GM18861 (cell line): ENCODE measurements around the gene CBR4.

Experiments used
- ATAC-seq: cut with Tn5 transposase; IDR thresholded peaks from one replicate; pipeline ENCODE4 v1.9.1; 2021; ENCODE audit not compliant: unreplicated experiment

CBR4 gene

DNA sequence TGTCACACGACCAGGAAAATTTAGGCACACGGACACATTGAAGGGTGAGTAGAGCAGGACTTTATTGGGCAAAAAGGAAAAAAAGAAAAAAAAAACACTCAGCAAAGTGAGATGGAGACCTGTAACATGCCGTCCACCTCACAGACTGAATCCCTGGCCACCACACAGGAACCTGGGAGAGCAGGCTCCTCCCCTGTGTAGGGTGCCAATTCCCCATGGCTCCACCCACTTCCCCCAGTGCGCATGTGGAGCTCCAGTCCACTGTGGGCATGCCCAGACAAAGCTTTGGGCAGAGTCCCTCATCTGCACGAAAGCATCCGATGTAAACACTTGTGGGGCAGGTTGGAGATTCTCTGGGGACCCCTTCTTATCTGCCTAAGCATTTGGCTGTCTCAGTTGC is 23.6 kb upstream of the CBR4 start:
- ATAC-seq, result no peak

DNA sequence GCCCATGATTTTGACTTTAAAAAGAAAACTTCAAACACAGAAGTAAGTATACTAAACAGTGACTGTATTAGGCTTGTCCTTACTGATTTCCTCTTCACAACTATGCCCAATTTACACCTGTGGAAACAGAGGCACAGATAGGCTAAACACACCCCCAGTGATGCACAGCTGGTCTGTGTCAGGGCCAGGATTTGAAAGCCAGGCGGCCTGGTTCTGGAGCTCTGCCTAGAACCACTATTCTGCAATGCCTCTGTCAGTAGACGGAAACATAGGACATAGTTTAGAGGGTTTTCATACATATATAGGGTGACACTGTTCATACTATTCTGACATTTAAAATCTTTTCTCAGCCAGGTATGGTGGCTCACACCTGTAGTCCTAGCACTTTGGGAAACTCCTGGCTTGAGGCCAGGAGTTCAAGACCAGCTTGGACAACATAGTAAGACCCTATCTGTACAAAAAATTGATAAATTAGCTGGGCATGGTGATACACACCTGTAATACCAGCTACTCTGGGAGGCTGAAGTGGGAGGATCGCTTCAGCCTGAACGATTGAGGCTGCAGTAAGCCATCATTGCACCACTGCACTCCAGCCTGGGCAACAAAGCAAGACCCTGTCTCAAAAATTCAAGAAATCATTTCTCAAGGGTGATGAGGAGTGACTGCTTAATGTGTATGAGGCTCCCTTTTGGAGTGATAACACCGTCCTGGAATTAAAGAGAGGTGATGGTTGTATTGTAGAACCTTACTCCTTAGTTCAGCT is 23.0 kb upstream of the CBR4 start:
- ATAC-seq, result no peak

DNA sequence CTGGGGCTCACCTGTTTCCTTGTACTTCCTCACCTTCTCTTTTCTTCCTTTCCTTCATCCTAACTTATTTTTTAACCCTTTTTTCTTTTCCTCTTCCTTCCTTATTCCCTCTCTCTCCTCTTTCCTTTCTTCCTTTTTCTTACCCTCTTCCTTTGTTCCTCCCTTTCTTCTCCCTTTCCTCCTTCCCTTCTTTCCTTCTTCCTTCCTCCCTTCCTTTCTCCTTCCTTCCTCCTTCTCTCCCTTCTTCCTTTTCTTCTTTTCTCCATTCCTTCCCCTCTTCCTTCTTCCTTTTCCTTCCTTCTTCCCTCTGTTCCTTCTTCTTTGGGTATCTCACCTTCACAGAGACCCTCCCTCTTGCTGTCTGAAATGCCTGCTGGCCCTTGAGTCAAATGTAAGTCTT is 22.1 kb upstream of the CBR4 start:
- no peak for ATAC-seq

DNA sequence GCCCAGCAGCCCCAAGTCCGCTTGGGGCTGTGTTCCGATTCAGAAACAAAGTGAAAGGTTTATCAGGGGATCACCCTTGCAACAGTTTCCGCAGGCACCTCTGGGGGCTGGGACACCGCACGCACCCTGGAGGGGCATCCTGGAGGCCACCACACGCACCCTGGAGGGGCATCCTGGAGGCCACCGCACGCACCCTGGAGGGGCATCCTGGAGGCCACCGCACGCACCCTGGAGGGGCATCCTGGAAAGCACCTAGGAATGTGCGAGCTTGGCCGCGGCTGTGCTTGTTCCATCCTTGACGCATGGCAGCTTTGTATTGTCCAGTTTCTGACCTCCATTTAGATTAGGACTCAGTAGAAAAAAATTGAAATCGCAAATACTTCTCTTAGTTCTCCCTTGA is 21.3 kb upstream of the CBR4 start:
- no peak for ATAC-seq

DNA sequence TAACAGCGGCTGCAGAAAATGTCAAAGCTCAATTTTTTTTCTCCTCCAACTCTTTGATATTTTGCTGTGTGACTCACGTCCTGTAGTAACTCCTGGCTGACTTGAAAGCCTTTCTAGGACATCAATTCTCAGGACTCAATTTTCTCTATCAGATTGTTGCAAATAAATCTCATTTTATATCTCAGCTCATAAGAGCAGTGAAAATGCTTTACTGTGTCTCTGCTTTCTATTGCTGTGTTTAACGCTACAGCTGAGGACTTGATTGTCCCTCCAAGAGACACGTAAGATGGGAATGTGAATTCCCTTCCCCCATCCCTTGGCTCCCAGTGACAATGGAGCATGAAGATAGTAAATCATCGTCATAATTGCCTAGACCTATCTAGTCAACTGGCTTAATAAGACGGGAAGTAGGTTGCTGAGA is 20.5 kb upstream of the CBR4 start:
- no peak for ATAC-seq

DNA sequence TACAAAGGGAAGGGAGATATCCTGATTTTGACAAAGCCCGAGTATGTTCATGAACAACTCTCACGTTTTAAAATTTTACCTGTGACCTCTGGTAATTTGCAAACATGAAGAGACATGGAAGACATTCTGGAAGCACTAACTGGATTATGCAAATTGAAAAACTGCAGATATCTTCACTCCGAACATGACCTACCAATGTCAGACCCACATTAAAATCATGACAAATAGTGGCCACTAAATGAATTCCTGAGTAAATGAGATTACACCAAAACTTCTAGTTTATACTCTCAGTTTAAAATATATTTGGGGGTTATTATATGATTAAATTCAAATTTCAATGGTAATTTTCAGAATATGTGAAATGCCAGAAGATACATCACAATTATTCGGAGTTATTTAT is 19.9 kb upstream of the CBR4 start:
- ATAC-seq, result no peak

DNA sequence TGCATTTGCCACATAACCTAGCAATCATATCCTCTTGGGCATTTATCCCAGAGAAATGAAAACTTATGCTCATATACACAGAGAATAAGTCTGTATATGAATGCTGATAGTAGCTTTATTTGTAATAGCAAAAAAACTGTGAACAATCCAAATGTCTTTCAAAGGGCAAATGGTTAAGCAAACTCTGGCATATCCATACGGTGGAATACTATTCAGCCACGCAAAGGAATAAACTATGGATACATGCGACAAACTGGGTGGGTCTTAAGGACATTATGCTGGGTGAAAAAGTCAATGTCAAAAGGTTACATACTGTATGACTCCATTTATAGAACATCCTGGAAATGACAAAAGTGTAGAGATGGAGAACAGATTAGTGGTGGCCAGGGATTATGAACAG is 17.6 kb upstream of the CBR4 start:
- ATAC-seq, result no peak

DNA sequence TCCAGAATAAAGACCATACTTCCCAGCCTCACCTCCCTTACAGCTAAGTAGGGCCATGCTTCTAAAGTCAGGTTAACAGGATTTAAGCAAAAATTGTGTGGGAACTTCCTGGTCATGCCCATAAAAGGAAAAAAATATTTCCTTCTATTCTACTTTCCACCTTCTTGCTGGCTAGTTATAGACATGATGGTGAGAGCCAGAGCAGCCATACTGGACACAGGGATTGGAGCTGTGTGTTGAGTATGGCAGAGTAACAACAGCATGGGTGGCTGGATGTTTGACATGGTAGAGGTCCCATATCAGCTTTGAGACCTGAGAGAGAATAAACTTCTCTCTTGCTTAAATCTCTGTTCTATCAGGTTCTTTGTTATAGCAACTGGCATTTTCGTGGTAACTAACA is 15.1 kb upstream of the CBR4 start:
- no peak for ATAC-seq

DNA sequence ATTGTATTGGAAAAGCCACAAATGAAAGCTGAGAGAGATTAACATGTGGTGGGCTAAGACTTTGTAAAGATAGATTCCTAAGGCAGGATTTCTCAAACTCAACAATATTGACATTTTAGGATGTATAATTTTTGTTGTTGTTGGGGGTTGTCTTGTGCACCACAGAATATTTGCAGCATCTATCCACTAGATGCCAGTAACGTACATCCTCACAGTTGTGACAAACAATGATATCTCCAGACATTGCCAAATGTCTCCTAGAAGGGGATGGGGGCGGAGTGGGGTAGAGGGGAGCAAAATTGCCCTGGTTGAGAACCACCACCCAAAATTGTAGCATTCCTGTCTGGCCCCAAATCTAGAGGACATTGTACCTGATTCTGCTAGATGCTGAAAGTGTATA is 14.7 kb upstream of the CBR4 start:
- ATAC-seq, result peak; percentile 95

DNA sequence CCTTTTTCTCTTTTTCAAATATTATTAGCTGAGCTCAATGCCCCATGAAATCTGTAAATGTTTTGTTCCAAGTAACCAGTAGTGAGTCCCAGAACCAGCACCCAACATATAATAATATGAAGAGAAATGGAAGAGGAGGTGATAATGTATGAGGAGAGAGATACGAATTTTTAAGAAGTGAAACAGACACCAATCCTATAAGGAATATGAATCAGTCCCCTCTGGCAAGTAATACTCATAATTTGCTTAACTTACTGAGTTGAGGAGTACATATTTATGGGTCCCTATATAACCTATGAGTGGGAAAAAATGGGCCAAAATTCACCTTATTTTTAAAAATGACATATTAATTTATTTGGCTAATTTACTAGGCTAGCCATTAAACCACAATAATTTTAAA is 8.4 kb upstream of the CBR4 start:
- no peak for ATAC-seq

DNA sequence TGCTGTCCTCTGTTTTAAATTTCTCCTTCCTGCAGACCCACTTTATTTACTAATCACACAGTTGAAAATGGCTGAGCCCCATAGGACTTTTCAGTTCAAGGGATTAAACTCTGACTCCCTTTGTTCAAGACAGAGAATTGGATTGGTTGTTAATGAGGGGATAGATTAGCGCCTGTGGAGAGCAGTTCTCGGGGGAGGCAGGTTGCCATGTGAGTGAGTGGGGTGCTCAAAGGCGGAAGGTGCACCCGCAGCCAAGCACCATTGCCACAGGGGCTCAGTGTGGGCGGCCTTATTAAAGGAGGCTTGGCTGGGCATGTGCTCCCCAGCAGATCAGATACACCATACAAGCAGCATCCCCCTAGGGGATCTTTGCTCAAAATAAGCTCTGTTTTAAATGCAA is 7.9 kb upstream of the CBR4 start:
- no peak for ATAC-seq

DNA sequence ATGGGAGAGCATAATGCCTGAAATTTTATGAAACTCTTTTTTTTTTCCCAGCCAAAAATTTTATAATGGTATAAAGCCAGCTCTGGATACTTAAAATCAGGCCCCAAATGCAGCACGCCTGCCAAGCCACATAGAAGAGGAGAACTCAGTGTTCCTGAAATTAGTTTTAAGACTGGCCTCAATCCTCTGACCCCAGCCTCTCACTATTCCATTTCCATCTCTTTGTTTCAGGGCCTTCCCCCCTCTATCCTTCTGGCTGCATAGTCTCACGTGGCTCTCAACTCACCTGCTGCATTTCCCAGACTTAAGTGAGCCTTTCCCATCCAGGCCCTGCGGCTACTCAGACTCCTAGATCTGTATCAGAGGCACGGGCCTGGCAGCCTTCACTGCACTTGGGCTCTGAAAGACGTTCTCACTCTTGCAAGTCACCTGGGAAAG is 5.2 kb upstream of the CBR4 start:
- ATAC-seq, result no peak

DNA sequence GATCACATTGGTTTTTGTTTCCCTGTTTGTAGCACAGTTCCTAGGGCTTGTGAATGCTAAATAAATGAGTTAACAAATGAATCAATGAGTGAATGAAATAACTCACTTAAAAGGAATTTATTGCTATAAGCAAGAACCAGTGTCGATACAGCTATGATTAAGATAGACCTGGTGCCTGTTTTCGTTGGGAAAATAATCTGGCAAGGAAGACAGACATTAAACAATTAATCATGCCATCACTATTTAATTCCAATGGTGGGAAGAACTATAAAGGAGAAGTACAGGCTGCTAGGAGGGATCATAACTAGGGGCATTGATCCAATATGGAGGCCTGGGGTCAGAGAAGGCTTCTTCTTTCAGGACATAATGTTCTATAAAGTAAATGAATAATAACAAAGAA is 4.5 kb upstream of the CBR4 start:
- no peak for ATAC-seq

DNA sequence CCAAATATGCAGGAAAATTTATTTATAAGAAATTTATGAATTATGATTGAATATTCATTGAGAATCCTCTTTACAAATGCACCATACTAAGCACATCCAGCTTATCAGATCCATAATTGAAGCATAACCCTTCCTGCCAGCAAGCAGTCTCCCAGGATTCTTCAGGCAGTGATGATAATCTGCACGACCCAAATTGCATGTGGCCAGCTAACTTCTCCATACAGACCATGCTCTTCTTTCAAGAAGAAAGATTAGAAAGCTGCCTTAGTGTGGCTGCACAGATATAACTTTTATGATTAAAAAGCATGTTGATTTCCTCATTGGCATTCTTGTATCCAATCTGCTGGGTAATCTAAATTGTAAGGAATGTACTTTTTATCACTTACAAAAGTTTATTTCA is 3.3 kb upstream of the CBR4 start:
- no peak for ATAC-seq

DNA sequence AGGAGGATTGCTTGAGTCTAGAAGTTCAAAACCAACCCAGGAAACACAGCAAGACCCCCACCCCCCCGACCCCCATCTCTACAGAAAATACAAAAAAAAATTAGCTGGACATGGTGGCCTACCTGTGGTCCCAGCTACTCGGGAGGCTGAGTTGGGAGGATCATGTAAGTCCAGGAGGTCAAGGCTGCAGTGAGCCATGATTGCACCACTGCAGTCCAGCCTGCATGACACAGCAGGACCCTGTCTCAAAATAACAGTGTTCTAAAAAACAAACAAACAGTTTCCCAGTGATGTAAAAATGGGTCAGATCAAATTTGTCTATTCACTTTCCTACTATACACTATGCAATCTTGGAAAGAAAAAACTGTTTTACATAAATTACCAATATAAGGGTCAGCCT is 2.0 kb upstream of the CBR4 start:
- no peak for ATAC-seq

DNA sequence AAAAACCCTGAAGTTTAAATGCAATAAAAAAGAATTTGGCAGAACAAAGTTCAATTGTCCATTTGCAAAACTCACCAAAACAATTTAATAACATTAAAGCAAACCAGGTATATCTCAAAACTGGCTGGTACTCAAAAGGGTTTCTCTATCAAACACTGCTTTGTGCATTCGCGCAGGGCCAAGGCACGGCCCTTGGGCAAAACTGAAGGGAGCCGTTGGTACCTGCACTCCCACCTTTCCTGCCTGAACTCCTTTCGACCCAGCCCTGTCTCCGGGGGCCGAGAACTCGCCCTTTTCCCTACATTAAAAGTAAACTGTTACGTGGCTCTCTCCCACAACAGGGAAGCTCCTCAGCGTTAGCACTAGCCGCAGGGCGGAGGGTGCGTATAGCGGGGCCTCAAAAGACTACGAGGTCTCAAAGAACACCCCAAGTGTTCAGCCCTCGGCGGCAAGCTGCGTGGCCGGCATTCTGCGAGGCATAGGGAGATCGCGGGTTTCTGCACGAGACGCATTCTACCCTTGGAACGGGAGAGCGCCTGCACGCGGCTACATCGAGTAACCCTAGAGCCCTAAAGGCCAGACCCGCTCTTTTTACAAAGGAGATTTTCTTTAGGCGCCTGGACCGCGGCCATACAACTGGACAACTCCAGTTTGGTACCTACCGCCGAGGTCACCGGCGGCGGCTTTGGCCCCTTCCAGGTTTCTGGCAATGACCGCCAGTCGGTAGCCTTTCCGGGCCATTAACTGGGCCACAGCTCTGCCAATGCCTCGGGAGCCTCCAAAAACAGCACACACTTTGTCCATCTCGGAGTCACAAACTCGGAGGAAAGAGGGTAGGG is 550 bp downstream of the CBR4 start:
- ATAC-seq, result peak; percentile 18

DNA sequence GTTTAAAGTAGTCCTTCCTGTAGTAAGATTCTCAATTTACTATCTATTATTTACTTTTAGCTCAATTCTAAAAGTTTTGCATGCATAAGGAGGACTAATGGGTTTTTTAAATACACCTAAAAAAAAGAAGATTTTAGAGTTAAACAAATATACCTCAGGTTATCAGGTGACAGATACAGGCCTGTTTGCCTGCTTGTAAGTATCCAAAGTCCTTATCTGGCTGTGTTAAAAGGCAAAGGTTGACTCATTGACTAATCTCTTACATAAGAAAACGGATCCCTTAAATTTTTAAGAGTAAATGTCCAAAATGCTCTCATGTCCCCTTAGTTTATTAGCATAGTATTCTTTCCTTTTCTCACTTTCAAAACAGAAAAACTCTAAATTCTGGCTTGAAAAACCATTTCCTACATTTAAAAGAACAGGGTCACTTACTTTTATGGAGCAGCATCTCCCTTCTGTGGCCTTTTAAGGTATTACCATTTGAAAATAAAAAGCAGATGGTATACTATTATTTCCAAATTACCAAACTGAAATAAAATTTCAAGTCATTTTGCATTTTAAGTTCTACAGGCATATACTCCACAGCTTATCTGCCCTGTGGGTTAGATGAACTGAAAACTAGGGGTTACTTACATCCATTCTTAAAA is 4.5 kb downstream of the CBR4 start:
- no peak for ATAC-seq

DNA sequence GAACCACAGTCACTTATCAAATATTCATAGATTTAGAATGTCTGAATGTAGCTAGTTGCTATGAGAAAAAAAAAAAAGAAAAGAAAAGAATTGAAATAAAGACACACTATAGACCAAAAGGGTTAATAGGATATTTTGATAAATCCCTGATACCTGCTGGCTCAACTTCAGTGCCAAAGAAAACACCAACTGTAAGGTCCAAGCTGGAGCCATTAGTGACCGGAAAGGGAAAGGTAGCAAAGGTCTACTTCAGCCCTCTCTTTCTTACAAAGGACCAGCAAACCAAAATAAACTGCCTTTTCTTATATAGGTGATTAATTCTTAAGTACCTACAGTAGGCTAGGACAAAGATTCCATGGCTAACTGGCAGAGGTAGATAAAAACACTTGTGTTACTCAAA is 9.7 kb downstream of the CBR4 start:
- ATAC-seq, result no peak

DNA sequence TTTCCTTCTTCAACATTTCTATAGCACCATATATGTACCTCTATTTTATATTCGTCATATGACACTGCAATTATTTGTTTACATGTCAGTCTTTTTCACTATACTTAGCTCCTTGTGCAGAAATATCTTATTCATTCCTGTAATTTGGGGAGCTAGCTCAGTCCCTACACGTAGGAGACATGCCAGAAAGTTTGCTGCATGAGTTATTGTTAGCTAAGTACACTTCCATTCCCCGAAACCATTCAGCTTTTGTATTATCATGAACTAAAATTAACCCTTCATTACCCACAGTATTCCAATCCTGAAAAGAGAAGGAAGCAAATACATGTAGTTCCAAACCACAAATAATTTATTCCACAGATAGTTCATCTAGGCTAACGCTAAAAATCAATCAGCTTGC is 10.2 kb downstream of the CBR4 start:
- no peak for ATAC-seq

DNA sequence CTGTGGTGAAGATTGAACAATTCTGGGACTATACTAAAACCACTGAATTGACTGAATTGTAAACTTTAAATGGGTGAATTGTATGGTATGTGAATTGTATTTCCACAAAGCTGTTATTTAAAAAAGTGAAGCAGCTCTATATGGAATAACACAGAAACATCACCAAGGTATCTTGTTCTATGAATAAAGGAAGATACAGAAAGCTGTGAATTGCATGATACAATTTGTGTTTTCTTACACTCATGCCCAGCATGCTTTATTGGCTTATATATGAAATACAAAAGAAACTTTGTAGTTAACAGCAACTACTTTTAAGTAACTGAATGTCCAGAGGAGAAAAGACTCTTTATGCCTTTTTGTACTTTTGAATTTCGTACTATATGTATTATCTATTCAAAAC is 11.5 kb downstream of the CBR4 start:
- ATAC-seq, result no peak

DNA sequence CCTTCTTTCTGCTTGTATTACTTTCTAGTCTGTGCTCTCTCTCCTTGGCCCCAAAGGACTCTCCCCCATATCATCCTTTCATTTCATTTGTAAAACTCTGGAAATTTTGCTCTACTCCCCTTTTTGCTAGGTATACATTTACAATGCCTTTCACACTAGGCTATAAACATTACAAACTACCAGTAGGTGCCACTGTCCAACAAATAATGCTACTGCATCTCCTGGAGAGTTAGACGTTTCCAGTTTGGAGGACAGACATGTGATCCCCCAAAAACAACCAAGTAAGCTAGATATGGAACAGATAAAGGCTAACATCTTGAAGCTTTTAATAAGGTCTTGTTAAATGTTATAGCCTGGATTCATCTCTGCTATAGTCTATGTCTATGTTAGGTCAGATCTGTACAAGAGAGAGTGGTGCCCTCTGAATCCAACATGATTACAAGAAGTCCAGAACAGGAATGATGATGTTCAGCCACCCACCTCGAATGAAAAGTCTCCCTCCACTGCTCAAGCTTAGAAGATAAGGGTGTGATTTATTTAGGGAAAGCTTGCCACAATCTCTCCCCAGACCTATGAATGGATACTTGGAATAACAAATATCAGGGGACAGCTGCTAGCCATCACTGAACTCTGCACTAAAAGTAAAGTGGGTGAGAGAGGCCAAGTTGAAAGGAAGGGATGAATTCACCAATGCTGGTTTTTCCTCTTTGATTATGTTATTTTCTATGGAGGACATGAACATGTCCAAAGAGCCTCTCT is 14.3 kb downstream of the CBR4 start:
- peak; percentile 74 for ATAC-seq
